Activated T-cell treated with anti-CD3 and anti-CD28 coated beads, Interleukin-2, amount 50 U/mL, for 1 hour (primary cell): ENCODE data around the gene NOMO2.
A peak's percentile ranks its signal among the peaks of the same experiment; 100 is the strongest.
"Not testable (repeated sequence)": the region's sequence is repeated elsewhere in the genome, so short reads cannot be mapped to it uniquely, and the experiment has no call there.

Experiments used
- DNase-seq: peaks from one replicate; pipeline ENCODE4 v3.0.0-alpha.2; 2020

NOMO2 gene

DNA sequence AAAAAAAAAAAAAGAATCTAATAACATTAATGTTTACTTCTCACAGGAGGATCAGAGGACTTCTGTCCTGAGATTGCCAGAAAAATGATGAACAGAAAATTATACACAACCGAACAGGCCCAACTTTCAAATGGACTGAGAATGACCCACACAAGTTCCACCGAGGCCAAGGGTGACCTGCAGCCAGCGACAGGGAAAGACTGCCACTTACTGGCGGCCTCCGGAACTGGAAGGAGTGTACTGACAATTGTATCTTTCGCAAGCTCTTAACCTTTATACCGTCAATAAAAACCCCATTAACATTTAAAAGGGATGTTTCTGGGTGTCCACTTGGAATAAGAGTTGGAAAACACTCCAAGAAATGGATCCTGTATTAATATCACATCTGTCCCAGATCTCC, 63.5 kb downstream of the NOMO2 start:
- DNase-seq: not testable (repeated sequence)

DNA sequence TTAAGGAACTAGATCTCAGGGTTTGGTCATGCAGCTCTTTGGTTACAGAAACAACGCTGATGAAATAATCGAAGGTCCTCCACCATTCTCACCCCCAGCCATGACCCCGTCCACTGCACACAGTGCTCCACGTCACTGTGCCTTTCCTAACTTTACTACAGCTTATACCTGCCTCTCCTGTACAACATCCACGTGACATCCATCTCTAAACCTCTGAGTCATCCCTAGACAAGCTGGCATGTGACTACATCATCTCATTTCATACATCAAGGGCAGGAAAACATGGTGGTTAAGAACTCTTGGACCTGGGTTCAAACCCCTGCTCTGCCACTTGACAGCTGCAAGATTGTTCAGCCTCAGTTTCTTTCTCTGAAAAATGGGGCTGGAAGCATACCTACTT, 64.9 kb downstream of the NOMO2 start:
- not testable (repeated sequence) for DNase-seq

DNA sequence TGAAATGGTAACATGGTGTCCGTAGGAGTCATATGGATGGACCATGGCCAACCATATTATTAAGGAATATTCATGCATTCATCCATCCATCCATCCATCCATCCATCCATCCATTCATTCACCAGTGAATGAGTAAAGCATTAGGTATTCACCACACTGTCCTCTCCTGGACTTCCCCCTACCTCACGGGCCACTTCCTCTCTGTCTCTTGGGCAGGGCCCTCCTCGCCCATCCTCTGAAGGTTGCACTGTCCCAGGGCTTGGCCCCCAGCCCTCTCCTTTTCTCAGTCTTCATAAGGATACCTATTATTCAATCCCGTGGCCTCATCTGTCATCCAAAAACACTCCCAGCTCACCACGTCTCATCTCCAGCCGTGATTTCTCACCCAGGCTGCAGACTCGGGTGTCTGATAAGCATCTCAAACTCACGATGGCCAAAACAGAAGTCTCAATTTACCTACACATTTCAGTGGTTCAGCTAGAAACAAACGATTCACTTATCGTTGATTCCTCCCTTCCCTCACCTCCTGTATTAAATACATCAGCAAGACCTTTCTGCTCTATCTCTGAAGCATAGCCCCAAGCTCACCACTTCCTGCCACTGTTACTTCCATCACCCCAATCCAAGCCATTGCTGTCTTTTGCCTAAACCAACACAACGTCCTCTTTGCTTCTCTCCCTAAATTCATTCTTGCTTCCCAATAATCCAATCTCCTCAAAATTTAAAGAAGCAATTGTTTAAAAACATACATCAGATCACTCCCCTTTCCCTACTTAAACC, 69.6 kb downstream of the NOMO2 start:
- DNase-seq: not testable (repeated sequence)

DNA sequence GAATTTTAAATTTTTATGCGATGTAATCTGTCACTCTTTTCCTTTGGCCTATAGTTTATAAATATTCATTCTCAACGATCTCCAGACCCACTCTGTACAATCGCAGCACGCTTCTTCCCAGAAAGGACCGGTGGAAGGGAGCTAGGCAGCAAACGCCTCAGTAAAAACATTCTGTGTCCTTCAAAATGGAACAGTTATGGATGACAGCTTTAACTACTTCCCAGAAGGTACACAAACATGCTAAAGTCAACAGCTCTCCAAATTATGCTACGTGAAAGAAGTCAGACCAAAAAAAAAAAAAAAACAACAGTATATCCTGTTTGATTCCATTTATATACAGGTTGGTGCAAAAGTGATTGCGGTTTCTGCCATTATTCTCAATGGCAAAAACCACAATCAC, 125.9 kb downstream of the NOMO2 start:
- DNase-seq: not testable (repeated sequence)

DNA sequence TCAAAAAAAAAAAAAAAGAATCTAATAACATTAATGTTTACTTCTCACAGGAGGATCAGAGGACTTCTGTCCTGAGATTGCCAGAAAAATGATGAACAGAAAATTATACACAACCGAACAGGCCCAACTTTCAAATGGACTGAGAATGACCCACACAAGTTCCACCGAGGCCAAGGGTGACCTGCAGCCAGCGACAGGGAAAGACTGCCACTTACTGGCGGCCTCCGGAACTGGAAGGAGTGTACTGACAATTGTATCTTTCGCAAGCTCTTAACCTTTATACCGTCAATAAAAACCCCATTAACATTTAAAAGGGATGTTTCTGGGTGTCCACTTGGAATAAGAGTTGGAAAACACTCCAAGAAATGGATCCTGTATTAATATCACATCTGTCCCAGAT, 146.1 kb downstream of the NOMO2 start:
- DNase-seq: not testable (repeated sequence)

DNA sequence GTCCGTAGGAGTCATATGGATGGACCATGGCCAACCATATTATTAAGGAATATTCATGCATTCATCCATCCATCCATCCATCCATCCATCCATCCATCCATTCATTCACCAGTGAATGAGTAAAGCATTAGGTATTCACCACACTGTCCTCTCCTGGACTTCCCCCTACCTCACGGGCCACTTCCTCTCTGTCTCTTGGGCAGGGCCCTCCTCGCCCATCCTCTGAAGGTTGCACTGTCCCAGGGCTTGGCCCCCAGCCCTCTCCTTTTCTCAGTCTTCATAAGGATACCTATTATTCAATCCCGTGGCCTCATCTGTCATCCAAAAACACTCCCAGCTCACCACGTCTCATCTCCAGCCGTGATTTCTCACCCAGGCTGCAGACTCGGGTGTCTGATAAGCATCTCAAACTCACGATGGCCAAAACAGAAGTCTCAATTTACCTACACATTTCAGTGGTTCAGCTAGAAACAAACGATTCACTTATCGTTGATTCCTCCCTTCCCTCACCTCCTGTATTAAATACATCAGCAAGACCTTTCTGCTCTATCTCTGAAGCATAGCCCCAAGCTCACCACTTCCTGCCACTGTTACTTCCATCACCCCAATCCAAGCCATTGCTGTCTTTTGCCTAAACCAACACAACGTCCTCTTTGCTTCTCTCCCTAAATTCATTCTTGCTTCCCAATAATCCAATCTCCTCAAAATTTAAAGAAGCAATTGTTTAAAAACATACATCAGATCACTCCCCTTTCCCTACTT, 152.2 kb downstream of the NOMO2 start:
- not testable (repeated sequence) for DNase-seq

DNA sequence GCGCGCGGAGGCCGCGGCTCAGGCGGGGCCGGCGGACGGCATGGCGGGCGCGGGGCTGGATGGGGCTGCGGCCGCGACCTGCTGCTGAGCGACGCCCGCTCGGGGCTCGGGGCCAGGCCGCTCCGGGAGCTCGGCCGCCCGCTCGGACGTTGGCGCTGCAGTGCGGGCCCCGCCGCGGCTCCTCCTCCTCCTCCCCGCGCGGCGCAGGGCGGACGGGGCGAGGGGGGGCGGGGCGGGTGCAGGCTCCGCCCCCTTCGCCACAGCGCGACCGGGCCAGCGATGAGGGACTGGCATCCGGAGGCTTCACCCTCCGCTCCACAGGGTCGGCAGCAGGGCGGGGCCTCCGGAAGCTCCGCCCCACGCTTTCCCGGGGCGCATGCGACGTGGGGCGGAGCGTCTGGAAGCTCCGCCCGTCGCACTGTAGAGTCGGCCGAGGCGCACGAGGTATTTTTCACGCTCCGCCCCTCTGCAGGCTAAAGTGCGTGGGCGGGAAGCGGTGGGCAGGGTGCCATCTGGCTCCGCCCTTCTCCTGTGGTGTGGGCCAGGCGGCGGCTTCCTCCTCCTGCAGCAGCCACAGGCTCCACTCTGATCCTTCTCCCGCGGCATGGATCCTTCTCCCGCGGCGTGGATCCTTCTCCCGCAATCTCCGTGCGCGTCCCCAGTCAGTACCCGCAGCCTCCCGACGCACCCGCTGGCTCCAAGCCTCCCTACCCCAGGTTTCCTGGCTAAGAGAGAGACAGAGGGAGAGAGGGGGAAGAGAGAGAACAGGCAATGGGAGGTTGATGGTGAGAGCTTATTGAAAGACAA, 159.8 kb downstream of the NOMO2 start:
- DNase-seq: not testable (repeated sequence)

DNA sequence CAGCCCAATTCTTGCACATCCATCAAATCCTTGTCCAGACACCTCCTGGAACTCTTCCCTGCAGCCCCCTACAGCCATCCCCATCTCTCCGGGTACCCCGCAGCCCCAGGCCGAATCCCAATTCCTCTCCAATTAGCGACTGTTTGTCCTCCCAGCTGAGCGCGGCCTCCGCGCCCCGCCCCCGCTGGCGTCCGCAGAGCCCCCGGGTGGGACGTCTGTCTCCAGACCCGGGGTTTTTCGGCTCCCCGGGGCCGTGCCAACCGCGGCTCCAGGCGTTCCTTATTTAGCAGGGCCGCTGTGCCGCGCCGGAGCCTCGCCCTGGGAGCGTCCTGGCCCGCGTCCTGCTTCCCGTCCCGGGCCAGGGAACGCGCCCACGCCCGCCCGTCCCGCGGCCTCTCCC, 160.7 kb downstream of the NOMO2 start:
- peak; percentile 28 for DNase-seq

DNA sequence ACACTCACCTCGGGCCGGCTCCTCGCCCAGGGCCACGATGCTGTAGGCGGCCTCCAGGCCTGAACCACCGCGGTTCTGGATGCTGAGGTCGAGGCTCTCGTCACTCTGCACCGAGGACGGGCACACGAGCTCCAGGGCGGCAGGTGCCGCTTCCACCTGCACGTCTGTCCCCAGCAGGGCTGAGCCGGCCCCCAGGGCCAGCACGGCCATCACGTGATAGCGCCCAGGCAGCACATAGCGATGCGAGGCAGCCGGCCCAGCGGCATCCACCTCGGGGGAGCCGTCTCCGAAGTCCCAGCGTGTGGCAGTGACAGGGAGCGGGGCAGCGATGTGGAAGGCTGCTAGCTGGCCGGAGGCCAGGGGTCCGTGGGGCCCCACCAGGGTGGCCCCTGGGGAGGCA, 167.5 kb downstream of the NOMO2 start:
- DNase-seq: not testable (repeated sequence)

DNA sequence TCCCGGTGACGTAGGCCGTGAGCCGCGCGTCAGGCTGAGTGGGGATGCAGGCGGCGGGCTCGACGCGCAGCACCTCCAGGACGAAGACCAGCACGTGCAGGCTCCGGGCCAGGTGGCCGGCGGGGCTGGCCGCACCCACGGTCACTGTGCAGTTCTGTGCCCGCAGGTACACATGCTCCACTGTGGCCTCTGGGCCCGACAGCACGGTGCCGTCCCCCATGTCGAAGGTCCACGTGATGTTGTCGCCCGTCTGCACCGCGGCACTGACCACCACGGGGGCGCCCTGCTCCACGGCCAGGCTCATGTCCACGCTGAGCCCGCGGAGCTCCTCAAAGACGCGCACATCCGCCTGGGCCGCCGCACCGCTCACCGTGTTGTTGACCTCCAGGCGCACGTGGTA, 174.1 kb downstream of the NOMO2 start:
- not testable (repeated sequence) for DNase-seq

DNA sequence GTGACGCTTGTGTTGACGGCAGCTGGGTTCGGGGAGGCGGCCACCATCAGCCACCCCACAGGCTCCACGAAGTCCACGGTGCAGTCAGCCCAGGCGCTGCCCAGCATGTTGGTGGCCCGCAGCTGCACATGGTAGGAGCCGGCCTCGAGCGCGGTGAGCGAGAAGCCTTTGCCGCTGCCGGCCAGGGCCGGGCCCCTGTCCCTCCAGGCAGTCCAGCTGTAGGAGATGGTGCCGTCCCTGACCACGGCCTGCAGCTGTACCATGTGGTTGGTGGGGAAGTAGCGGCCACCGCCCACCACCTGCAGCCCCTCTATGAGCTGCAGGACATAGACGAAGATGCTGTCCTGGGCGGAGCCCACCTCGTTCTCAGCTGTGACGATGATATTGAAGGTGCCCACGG, 175.4 kb downstream of the NOMO2 start:
- not testable (repeated sequence) for DNase-seq

DNA sequence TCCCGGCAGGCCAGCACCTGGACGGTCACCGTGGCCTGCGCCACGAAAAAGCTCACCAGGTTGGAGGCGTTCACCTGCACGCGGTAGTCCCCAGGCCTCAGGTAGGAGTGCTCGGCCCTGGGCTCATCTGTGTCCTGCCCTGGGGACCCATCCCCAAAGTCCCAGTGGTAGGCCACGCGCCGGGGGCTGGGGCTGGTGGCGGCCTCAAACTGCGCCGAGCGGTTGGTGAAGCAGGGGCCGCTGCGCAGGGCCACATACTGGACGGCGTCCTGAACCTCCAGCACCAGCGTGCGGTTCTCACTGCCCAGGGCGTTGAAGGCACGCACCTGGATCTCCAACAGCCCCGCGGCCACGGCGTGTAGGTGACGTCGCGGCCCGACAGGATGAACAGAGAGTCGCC, 176.6 kb downstream of the NOMO2 start:
- not testable (repeated sequence) for DNase-seq

DNA sequence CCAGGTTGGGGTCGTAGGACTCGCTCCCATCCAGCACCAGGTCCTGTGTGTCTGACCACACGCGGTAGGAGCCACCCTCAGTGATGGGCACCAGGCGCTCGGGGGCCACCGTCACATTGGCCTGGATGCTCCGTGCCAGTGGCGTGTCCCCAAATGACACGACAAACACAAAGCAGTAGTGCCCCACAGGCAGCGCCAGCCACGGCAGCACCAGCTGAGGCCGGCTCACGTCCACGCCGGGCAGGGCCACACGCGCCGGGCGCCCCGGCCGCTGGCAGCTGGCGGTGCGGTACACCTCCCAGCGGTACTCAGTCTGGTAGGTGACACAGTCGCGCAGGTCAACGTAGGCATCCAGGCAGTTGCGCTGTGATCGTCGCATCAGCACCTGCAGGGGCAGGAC, 177.0 kb downstream of the NOMO2 start:
- DNase-seq: not testable (repeated sequence)

DNA sequence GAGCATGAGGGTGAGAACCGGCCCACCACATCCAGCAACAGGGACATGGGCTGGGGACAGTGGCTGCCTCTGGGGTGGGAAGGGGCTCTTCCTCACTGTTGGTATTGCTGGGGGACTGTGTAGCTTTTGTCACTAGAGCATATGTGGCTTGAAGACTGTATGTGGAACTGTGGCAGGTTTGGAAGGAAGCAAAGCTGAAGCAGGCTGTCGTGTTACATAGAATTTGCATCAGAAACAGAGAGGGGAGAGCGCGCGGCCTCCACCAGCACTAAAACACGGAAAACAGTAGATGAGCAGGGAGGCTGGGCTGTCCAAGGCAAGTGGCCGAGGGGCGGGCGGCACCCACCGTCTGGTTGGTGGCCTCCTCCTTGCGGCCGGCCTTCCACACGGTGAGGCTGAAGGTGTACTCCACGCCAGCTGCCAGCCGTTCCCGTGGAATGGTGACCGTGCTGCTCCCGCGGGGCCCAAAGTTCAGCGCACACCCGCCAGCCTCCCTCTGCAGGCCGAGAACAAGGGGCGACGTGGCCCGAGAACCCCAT, 177.7 kb downstream of the NOMO2 start:
- DNase-seq: not testable (repeated sequence)

DNA sequence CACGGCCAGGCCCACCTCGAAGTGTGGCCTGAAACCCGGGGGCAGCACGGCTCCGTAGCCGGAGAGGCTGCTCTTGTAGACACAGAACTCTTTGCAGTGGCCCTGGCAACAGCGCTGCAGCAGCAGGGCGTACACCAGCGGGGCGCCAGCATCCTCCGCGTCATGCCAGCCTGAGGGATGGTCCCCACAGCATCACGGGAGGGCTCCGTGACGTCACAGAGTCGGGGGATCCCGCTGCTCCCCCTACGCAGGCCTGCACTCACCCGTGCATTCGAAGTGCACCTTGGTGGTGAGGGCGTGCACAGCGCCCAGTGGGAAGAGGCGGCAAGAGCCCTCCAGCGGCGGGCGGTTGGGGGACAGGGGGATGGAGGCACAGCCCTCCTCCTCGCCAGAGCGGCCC, 179.2 kb downstream of the NOMO2 start:
- not testable (repeated sequence) for DNase-seq
